B cell (primary cell): ENCODE results near the gene UGT1A9.

Source experiments
- EZH2 ChIP-seq: IDR thresholded peaks from 2 replicates; pipeline ENCODE4 v1.6.1; 2012; ENCODE audit warnings: borderline replicate concordance, low read depth, mild to moderate bottlenecking, moderate library complexity, low read length; ENCODE audit not compliant: insufficient read depth, poor library complexity, severe bottlenecking
- TF ChIP-seq, protein P1 (sequence below): fragments of 200-600 bp; IDR thresholded peaks from one replicate; pipeline ENCODE4 v1.8.0; 2022; ENCODE audit warnings: antibody characterized with exemption, mild to moderate bottlenecking

DNA sequence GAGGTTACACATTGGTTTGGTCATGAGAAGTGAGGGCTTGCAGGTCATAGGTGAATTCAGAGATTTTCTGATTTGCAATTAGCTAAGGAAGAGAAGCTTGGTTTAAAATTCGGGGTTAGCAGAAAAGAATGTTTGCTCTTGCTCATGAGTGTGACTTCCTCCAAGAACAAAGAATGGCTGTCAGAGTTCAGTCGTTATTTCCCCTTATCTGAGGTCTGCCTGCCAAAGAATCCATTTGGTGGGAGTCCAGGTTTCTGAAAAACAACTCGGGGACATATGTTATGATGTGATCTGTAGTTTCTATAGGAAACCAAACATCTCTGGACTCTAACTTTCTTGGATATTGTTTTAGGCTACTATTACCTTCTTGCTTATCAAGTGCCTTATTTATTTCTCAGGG, 17.8 kb downstream of the UGT1A9 start:
- TF ChIP-seq, protein P1, sequence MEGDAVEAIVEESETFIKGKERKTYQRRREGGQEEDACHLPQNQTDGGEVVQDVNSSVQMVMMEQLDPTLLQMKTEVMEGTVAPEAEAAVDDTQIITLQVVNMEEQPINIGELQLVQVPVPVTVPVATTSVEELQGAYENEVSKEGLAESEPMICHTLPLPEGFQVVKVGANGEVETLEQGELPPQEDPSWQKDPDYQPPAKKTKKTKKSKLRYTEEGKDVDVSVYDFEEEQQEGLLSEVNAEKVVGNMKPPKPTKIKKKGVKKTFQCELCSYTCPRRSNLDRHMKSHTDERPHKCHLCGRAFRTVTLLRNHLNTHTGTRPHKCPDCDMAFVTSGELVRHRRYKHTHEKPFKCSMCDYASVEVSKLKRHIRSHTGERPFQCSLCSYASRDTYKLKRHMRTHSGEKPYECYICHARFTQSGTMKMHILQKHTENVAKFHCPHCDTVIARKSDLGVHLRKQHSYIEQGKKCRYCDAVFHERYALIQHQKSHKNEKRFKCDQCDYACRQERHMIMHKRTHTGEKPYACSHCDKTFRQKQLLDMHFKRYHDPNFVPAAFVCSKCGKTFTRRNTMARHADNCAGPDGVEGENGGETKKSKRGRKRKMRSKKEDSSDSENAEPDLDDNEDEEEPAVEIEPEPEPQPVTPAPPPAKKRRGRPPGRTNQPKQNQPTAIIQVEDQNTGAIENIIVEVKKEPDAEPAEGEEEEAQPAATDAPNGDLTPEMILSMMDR: no peak
- TF ChIP-seq EZH2: no peak
